K562 (cell line): ENCODE measurements around the gene MIDN. TPM values are rescaled to one million over a fixed set of nuclear protein-coding genes. Genes with fewer than 3 reads are reported as not detected.

Experiments used
- ATAC-seq: fragments of 200-7000 bp; cut with Tn5 transposase; 3 replicates; pipeline ENCODE4 v1.9.1; 2020; ENCODE audit warnings: moderate library complexity
- BruUV-seq: library from RNA; stranded (reverse); fragments of 400-500 nt; replicated peaks from 2 replicates; lab custom pipeline; 2021; lab: Mats Ljungman, UMichigan
- CTCF ChIA-PET: fragments of 300-600 bp; formaldehyde crosslinking; extraction: SDS; loops from one replicate; lab custom pipeline; 2021; ENCODE audit warnings: low intra/inter-chr PET ratio; lab: Yijun Ruan, JAX
- POLR2A ChIA-PET: fragments of 300-600, 350-650 bp; sonication (Branson Sonifier 250); formaldehyde crosslinking; extraction: SDS; loops from one replicate; lab custom pipeline; 2021; ENCODE audit warnings: antibody characterized with exemption, inconsistent platforms; lab: Yijun Ruan, JAX
- DNase-seq, 4 experiments: peaks; one replicate each; pipeline versions ENCODE4 v3.0.0 to v3.0.0-alpha.2; 2011 to 2018; ENCODE audit warnings: low spot score in 3 of 4, mixed read lengths in 3 of 4; ENCODE audit errors: extremely low read depth in 1 of 4
- FAIRE-seq: peaks from 2 replicates; lab custom pipeline; 2011; peaks lifted over from hg19 to GRCh38; lab: Jason Lieb, UNC
- H2AFZ ChIP-seq: 2 replicates; pipeline ENCODE4 v1.6.0; 2011; ENCODE audit warnings: low read depth, low read length, control low read depth, inconsistent platforms
- H3K27ac ChIP-seq: fragments of 200-600 bp; 3 replicates; pipeline ENCODE4 v1.8.0; 2011; ENCODE audit warnings: low read depth, mild to moderate bottlenecking, control low read depth, inconsistent platforms, low read length, moderate library complexity, mixed read lengths; ENCODE audit errors: extremely low read depth
- H3K27me3 ChIP-seq, 2 experiments: fragments of 300-600 bp in 1 of 2; 2 replicates in 1 of 2; 3 replicates in 1 of 2; pipeline versions ENCODE4 v1.6.0 to v1.8.0; 2011; ENCODE audit warnings: inconsistent platforms in 2 of 2, low read length in 2 of 2, mild to moderate bottlenecking in 1 of 2, mixed read lengths in 1 of 2, moderate library complexity in 1 of 2; ENCODE audit not compliant: control insufficient read depth in 2 of 2, insufficient read depth in 2 of 2
- H3K36me3 ChIP-seq: fragments of 300-600 bp; 3 replicates; pipeline ENCODE4 v1.8.0; 2011; ENCODE audit warnings: mild to moderate bottlenecking, low read length, inconsistent platforms; ENCODE audit not compliant: control insufficient read depth, insufficient read depth
- H3K4me1 ChIP-seq, 2 experiments: fragments of 200-600 bp in 1 of 2; replicated peaks in 1 of 2; 2 replicates in 1 of 2; 3 replicates in 1 of 2; pipeline versions ENCODE4 v1.5.1 to v1.8.0; 2011; ENCODE audit warnings: inconsistent platforms in 2 of 2, low read length in 2 of 2, mild to moderate bottlenecking in 1 of 2, mixed read lengths in 1 of 2, moderate library complexity in 1 of 2; ENCODE audit not compliant: control insufficient read depth in 2 of 2, insufficient read depth in 2 of 2
- H3K4me2 ChIP-seq: 2 replicates; pipeline ENCODE4 v1.6.1; 2011; ENCODE audit warnings: low read length, control low read depth, inconsistent platforms, mixed read lengths; ENCODE audit not compliant: insufficient read depth
- H3K4me3 ChIP-seq: fragments of 200-600 bp; sonication (generic), shearing (Covaris generic); 2 replicates; pipeline ENCODE4 v1.5.1; 2016; ENCODE audit warnings: control low read depth, inconsistent platforms
- H3K79me2 ChIP-seq: fragments of 200-600 bp; 3 replicates; pipeline ENCODE4 v1.8.0; 2011; ENCODE audit warnings: low read length, inconsistent platforms; ENCODE audit not compliant: control insufficient read depth, insufficient read depth
- H3K9ac ChIP-seq, 2 experiments: 2 replicates each; pipeline versions ENCODE4 v1.6.0 to v1.6.1; 2011; ENCODE audit warnings: low read depth in 2 of 2, low read length in 2 of 2, control low read depth in 1 of 2, inconsistent platforms in 1 of 2, mild to moderate bottlenecking in 1 of 2, mixed read lengths in 1 of 2; ENCODE audit not compliant: insufficient read depth in 1 of 2
- H3K9me1 ChIP-seq: one replicate; pipeline ENCODE4 v1.6.0; 2011; ENCODE audit warnings: inconsistent platforms, mild to moderate bottlenecking, low read length, moderate library complexity; ENCODE audit not compliant: control insufficient read depth, insufficient read depth
- H3K9me3 ChIP-seq: replicated peaks from 2 replicates; pipeline ENCODE4 v1.5.1; 2011; ENCODE audit warnings: low read depth, low read length, inconsistent platforms; ENCODE audit not compliant: control insufficient read depth, insufficient read depth
- H4K20me1 ChIP-seq: replicated peaks from 2 replicates; pipeline ENCODE4 v1.6.1; 2011; ENCODE audit warnings: low read length, inconsistent platforms, mixed read lengths; ENCODE audit not compliant: control insufficient read depth, insufficient read depth
- ADNP ChIP-seq: fragments of 200-800 bp; sonication (Bioruptor generic); IDR thresholded peaks from 2 replicates; pipeline ENCODE4 v1.6.1; 2016; ENCODE audit warnings: missing genetic modification characterization, missing compliant biosample characterization
- CCNT2 ChIP-seq: IDR thresholded peaks from 2 replicates; pipeline ENCODE4 v1.6.1; 2011; ENCODE audit warnings: borderline replicate concordance, low read depth, mild to moderate bottlenecking, moderate library complexity, mixed read lengths, low read length; ENCODE audit not compliant: insufficient read length; ENCODE audit errors: extremely low read depth
- CHD2 ChIP-seq: IDR thresholded peaks from 2 replicates; pipeline ENCODE4 v1.6.1; 2011; ENCODE audit warnings: low read depth, low read length
- FOXK1 ChIP-seq: sonication (generic); formaldehyde crosslinking; IDR thresholded peaks from 2 replicates; pipeline ENCODE4 v1.8.0; 2022; ENCODE audit warnings: missing genetic modification reagents, mild to moderate bottlenecking, borderline replicate concordance
- JUNB ChIP-seq: fragments of 450-650 bp; formaldehyde crosslinking; conservative IDR thresholded peaks from 2 replicates; pipeline ENCODE4 v1.4.0; 2020; ENCODE audit warnings: mild to moderate bottlenecking
- MEF2D ChIP-seq: conservative IDR thresholded peaks from 2 replicates; pipeline ENCODE4 v1.6.1; 2016; ENCODE audit warnings: low read depth, missing genetic modification characterization, missing compliant biosample characterization
- MYNN ChIP-seq, 2 experiments: sonication (generic); formaldehyde crosslinking in 1 of 2; IDR thresholded peaks; 2 replicates each; pipeline versions ENCODE4 v1.5.0 to v1.6.1; 2016 to 2020; ENCODE audit warnings: antibody characterized with exemption in 1 of 2, missing genetic modification reagents in 1 of 2
- NONO ChIP-seq, 2 experiments: fragments of 200-400 bp in 1 of 2; fragments of 450-650 bp in 1 of 2; formaldehyde crosslinking in 1 of 2; IDR thresholded peaks; 2 replicates each; pipeline ENCODE4 v1.6.1; 2017; ENCODE audit warnings: low read depth in 2 of 2, mild to moderate bottlenecking in 2 of 2, moderate library complexity in 2 of 2, low read length in 1 of 2
- POLR2B ChIP-seq: fragments of 450-650 bp; IDR thresholded peaks from 2 replicates; pipeline ENCODE4 v1.6.1; 2018; ENCODE audit warnings: low read depth; ENCODE audit not compliant: partially characterized antibody
- SLC30A9 ChIP-seq: fragments of 250-450 bp; sonication (Bioruptor Pico); IDR thresholded peaks from 2 replicates; pipeline ENCODE4 v1.8.0; 2022; ENCODE audit warnings: mild to moderate bottlenecking, moderate library complexity
- ZNF12 ChIP-seq: sonication (generic); formaldehyde crosslinking; IDR thresholded peaks from 2 replicates; pipeline ENCODE4 v1.4.0; 2020; ENCODE audit warnings: mild to moderate bottlenecking, missing genetic modification reagents
- ZNF316 ChIP-seq: fragments of 450-650 bp; IDR thresholded peaks from 2 replicates; pipeline ENCODE4 v1.6.1; 2016
- ZNF644 ChIP-seq: fragments of 200-800 bp; sonication (Bioruptor generic); IDR thresholded peaks from 2 replicates; pipeline ENCODE4 v1.6.1; 2016; ENCODE audit warnings: low read depth, missing genetic modification characterization, missing compliant biosample characterization
- WGBS: fragments of 100-300 bp; shearing (Covaris generic); methylation state at CpG from one replicate; pipeline ENCODE4 v1.1.6; 2016; ENCODE audit warnings: low coverage, mixed read lengths; ENCODE audit not compliant: insufficient coverage; ENCODE audit errors: missing lambda C conversion rate; 5-methylcytosine and 5-hydroxymethylcytosine counted together
- in situ Hi-C: fragments of 300-500 bp; cut with MboI; formaldehyde crosslinking; loops from 4 replicates; pipeline ENCODE4 v1.15.0; 2018; ENCODE audit warnings: inconsistent platforms, mixed read lengths
- intact Hi-C: fragments of 100-400 bp; cut with micrococcal nuclease; formaldehyde crosslinking; loops from 2 replicates; pipeline ENCODE4 v1.14.2; 2022
- polyA plus RNA-seq, 8 experiments: library from polyadenylated mRNA; depleted of rRNA in 4 of 8; stranded (reverse) in 5 of 8; unstranded in 3 of 8; fragments of >200 nt; fragmentation: Nextera tagmentation in 2 of 8; fragmentation: Illumina TruSeq in 1 of 8; extraction: Ambion mirVana in 2 of 8; extraction: Trizol in 1 of 8; gene quantifications; 2 replicates each; pipeline versions ENCODE4 v1.2.1 to v1.2.3, GENCODE V29; 2011 to 2014; ENCODE audit warnings: inconsistent platforms in 1 of 8, missing spikeins in 1 of 8
- total RNA-seq, 7 experiments: library from RNA; depleted of rRNA in 6 of 7; stranded (reverse); fragments of >200 nt in 6 of 7; fragmentation: Illumina TruSeq in 2 of 7; extraction: Trizol in 2 of 7; gene quantifications; 2 replicates each; pipeline versions ENCODE4 v1.2.1 to v1.2.3, GENCODE V29; 2011 to 2021; ENCODE audit warnings: low replicate concordance in 1 of 7
- TF ChIP-seq, protein P1 (sequence below): fragments of 450-650 bp; IDR thresholded peaks from 2 replicates; pipeline ENCODE4 v1.6.1; 2014; ENCODE audit warnings: low read depth, mild to moderate bottlenecking, moderate library complexity, borderline replicate concordance

Gene MIDN
- total and polyA plus RNA-seq, 9 of the 15 experiments (the other 6 are each of a cell fraction or from before 2014, with no cell fraction given), result 0.17 to 120 (median 10.1) TPM

DNA sequence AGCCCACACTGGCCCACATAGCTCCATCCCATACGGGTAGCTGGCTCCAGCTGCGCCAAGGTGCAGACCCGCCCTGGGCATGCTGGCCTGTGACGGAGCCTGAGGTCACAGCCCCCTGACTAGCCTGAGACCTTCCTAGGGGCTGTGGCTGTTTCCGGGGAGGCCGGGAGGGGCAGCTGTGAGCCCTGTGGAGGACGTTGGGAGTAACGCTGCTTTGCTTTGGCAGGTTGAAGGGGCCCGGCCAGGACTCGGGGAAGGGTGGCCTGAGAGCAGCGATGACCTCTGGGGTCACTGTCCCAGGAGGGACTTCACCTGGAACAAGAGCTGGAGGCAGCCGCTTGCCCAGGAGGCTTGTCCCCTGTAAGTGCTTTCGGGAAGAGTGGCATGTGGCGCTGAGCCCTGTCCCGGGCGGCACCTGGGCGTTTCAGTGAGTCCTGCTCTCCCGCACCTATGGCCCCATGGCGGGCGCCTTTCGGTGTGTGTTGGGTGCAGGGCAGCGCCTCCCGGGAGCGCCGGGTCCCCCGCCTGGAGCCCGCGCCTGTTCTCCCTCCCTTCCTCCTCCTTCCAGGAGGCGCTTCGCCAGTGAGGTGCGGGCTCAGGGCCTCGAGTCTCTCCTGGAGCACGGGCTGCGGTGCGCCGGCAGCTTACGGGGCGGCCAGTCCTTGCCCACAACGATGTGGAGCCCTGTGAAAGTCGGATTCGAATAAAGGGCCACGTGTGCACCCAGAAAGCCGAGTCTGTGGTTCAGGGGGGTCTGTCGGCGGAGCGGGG, 25.9 kb downstream of the MIDN start:
- in situ Hi-C loops, result no loop called here
- H3K27ac ChIP-seq, result peak overlapping the region; percentile 92
- peaks cover 77% of the 10 kb centered on the region for H3K79me2 ChIP-seq
- H2AFZ ChIP-seq, result no peak overlapping the region
- peak overlapping the region; percentile 68 for H3K4me3 ChIP-seq
- peak in 2 of 4 experiments; percentile 57 to 80 for DNase-seq
- intact Hi-C loops, result loop anchor here (10.0 kb wide), 1 partner anchor 171 kb away; no protein-coding TSS in a partner anchor
- TSS peak; percentile 72 for BruUV-seq
- ChIA-PET CTCF (interaction anchor here (0.6 kb wide), 1 partner anchor 97 kb away, joined by 3 read pairs; no protein-coding TSS in a partner anchor), POLR2A (interaction anchor here (0.6 to 2.8 kb wide), 10 partner anchors 10 to 474 kb away, joined by 3 to 14 read pairs (median 3); no protein-coding TSS in a partner anchor)
- peak overlapping the region; percentile 90 to 92 for H3K9ac ChIP-seq
- no peaks in the 10 kb centered on the region for H3K27me3 ChIP-seq
- WGBS, result 4% methylated on average over 42 of the region's 46 CpGs
- H4K20me1 ChIP-seq, result peaks cover 27% of the 10 kb centered on the region
- H3K36me3 ChIP-seq, result peaks cover 78% of the 10 kb centered on the region
- H3K4me2 ChIP-seq, result peak overlapping the region; percentile 93
- H3K4me1 ChIP-seq, result peaks cover 57 to 92% of the 10 kb centered on the region in 2 experiments
- H3K9me1 ChIP-seq, result no peaks in the 10 kb centered on the region
- FAIRE-seq, result peak; percentile 54
- peak; percentile 46 for ATAC-seq
- H3K9me3 ChIP-seq, result no peaks in the 10 kb centered on the region
- TF ChIP-seq ADNP (tag), result no peak
- TF ChIP-seq MYNN (IDR thresholded peaks at IDR 0.05), result peak; percentile 10
- TF ChIP-seq MYNN (CRISPR knock-in tag; IDR thresholded peaks at IDR 0.05), result no peak
- no peak; the same call in 1 of the 2 replicates for TF ChIP-seq CHD2
- TF ChIP-seq ZNF316, result no peak
- TF ChIP-seq ZNF12 (CRISPR knock-in tag), result no peak
- no peak for TF ChIP-seq POLR2B
- no peak; a peak in 1 of 4 replicates for TF ChIP-seq NONO (IDR thresholded peaks at IDR 0.05; ENCODE audit: low read depth in 2 of 2, low read length in 1 of 2)
- TF ChIP-seq ZNF644 (tag), result peak; percentile 61; the same call in 1 of the 2 replicates
- TF ChIP-seq FOXK1, result no peak
- TF ChIP-seq JUNB (CRISPR knock-in tag), result no peak
- TF ChIP-seq MEF2D (tag), result no peak
- no peak for TF ChIP-seq CCNT2
- no peak for TF ChIP-seq SLC30A9 (CRISPR knock-in tag)
- TF ChIP-seq, protein P1, sequence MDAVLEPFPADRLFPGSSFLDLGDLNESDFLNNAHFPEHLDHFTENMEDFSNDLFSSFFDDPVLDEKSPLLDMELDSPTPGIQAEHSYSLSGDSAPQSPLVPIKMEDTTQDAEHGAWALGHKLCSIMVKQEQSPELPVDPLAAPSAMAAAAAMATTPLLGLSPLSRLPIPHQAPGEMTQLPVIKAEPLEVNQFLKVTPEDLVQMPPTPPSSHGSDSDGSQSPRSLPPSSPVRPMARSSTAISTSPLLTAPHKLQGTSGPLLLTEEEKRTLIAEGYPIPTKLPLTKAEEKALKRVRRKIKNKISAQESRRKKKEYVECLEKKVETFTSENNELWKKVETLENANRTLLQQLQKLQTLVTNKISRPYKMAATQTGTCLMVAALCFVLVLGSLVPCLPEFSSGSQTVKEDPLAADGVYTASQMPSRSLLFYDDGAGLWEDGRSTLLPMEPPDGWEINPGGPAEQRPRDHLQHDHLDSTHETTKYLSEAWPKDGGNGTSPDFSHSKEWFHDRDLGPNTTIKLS, result no peak
